Activated CD4-positive, alpha-beta memory T cell treated with anti-CD3 and anti-CD28 coated beads, Interleukin-2, amount 10 ng/mL, durations not matched to agents 7 days and 5 days (primary cell): Measurements from ENCODE around the gene PPP1R16B. TPM values are rescaled to one million over a fixed set of nuclear protein-coding genes. Genes with fewer than 3 reads are reported as not detected.

Source experiments
- CTCF ChIA-PET: fragments of 350-600 bp; sonication (Branson Sonifier 250); formaldehyde crosslinking; loops from one replicate; lab custom pipeline; 2021; ENCODE audit warnings: antibody characterized with exemption, inconsistent platforms; lab: Charles Lee
- POLR2A ChIA-PET: fragments of 350-600 bp; sonication (Branson Sonifier 250); formaldehyde crosslinking; loops from one replicate; lab custom pipeline; 2021; ENCODE audit warnings: antibody characterized with exemption; lab: Charles Lee
- DNase-seq: peaks from one replicate; pipeline ENCODE4 v3.0.0-alpha.2; 2020
- H3K27ac Mint-ChIP-seq: one replicate; pipeline ENCODE4 v1.8.0; 2021; ENCODE audit warnings: mild to moderate bottlenecking, mixed read lengths
- H3K27me3 Mint-ChIP-seq: one replicate; pipeline ENCODE4 v1.8.0; 2021; ENCODE audit warnings: mixed read lengths
- H3K36me3 Mint-ChIP-seq: one replicate; pipeline ENCODE4 v1.8.0; 2021; ENCODE audit warnings: low read depth, mixed read lengths
- H3K4me1 Mint-ChIP-seq: one replicate; pipeline ENCODE4 v1.8.0; 2021; ENCODE audit warnings: mixed read lengths
- H3K4me3 Mint-ChIP-seq: one replicate; pipeline ENCODE4 v1.8.0; 2021; ENCODE audit warnings: mild to moderate bottlenecking, mixed read lengths
- H3K9me3 Mint-ChIP-seq: one replicate; pipeline ENCODE4 v1.8.0; 2021; ENCODE audit warnings: mixed read lengths
- total RNA-seq, 2 experiments: library from RNA; stranded (reverse); gene quantifications; one replicate each; pipeline ENCODE4 v1.2.3, GENCODE V29; 2021

PPP1R16B gene
- total RNA-seq, 2 experiments from 2014 or later, result 113 to 119 TPM

DNA sequence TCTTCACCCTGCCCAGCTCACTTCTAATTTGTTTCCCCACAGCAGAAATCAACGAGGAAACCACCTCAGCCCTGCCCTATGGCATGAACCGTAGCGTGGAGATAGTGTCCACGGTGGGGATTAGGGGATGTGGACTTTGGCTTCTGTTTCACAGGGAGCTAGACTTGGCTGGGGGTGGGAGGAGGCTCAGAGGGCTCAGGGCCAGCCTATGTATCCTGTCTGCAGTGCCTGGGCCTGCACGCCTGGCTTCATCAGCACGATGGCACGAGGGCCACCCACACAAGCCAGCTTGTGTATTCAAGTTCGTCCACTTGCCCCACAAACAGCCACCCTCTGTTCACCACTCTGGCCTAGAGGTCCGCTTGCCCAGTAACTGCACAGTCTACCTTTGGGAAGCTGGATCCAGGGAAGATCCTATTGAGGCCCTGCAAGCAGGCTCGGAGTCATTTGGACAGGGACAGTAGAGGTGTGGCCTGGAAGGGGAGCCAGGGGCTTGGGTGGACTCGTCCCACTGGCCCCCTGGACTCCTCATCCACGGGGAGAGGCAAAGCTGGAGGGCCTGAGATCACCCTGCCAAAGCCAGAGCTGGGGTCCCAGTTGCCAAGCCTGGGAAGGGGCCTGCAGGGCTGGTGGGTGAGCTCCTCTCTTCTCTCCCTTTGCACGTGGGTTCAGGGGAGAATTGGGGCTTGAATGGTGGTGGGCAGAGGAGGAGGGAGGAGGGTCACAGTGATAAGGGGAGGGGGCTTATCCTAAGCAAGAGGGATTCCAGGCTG, 82.7 kb downstream of the PPP1R16B start:
- no peaks in the 10 kb centered on the region for H3K27me3 Mint-ChIP-seq
- H3K4me1 Mint-ChIP-seq, result peaks cover 50% of the 10 kb centered on the region
- no peak for DNase-seq
- POLR2A ChIA-PET, result interaction anchor here (1.0 kb wide), 1 partner anchor 17 kb away, joined by 3 read pairs; no protein-coding TSS in a partner anchor
- H3K27ac Mint-ChIP-seq, result peak overlapping the region; percentile 31
- H3K9me3 Mint-ChIP-seq, result no peaks in the 10 kb centered on the region
- peaks cover 32% of the 10 kb centered on the region for H3K36me3 Mint-ChIP-seq
- CTCF ChIA-PET, result interaction anchor here (1.6 kb wide), 1 partner anchor 81 kb away, joined by 3 read pairs; no protein-coding TSS in a partner anchor
- no peak overlapping the region for H3K4me3 Mint-ChIP-seq

DNA sequence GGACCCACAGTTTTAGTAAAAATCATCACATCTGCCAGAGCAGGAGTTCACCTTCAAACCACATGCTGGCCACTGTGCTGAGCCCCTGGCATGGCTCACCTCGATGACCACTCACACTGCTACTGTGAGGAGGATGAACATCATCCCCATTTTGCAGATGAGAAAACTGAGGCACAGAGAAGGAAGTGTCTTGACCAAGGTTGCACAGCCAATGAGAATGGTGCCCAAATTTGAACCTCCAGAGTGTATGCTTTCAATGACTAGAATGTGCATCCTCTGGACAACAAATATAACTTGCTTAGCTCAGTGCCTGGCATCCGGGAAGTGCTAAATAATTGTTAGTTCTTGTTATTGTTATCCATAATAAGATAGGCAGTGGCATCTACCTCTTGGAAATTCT, 83.6 kb downstream of the PPP1R16B start:
- Mint-ChIP-seq H3K27me3 (no peaks in the 10 kb centered on the region), H3K4me3 (no peak overlapping the region), H3K36me3 (peaks cover 32% of the 10 kb centered on the region), H3K27ac (no peak overlapping the region), H3K4me1 (peaks cover 55% of the 10 kb centered on the region), H3K9me3 (no peaks in the 10 kb centered on the region)
- DNase-seq, result no peak
- CTCF ChIA-PET, result interaction anchor here (0.6 kb wide), 1 partner anchor 149 kb away, joined by 4 read pairs; no protein-coding TSS in a partner anchor
- POLR2A ChIA-PET, result no interaction called here

DNA sequence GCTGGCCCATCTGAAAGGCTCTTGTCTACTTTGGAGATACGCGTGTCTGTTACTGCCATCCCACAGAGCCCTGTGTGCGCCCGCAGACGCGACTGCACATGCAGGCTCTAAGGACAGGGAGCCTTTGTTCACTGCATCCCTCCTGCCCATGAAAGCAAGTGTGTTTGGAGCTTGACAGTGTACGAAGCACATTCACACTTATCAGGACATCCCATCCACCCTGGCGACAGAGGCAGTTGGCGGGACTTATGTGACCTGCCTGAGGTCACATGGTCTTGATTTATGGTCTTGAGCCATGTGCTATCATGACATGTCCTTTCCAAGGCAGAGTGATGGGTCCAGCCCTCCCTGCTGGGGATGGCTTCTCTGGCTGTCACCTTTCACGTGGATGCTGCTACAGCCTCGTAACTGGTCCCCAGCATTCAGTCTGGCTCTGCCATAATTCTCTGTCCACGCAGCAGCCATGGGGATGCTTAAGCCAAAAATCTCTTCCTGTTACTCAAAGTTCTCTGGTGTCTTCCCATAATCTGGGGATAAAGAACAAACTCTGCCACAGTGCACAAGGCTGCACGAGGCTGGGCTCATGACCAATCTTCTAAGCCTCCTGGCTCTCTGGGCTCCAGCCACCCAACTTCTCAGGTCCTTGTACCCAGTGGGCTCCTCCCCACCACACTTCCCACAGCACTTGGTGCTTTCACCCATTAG, 84.4 kb downstream of the PPP1R16B start:
- no peak overlapping the region for H3K4me3 Mint-ChIP-seq
- H3K36me3 Mint-ChIP-seq, result peaks cover 32% of the 10 kb centered on the region
- DNase-seq, result no peak

DNA sequence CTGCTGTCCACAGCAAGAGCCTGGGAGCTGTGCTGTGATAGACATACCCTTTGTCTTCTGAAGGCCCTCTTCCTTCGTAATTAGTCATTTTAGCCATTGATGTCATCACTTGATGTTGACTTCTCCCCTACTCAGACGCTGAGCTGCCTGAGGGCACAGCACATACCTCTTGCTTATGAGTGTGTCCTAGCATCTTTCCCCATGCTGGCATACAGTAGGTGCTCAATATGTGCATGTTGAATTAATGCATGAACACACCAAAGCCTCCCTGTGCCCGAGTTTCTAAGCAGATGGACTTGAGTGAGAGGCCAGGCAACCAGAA, 85.0 kb downstream of the PPP1R16B start:
- Mint-ChIP-seq H3K4me1 (peaks cover 62% of the 10 kb centered on the region), H3K9me3 (no peaks in the 10 kb centered on the region), H3K27ac (peak overlapping the region; percentile 57), H3K27me3 (no peaks in the 10 kb centered on the region), H3K36me3 (peaks cover 29% of the 10 kb centered on the region), H3K4me3 (no peak overlapping the region)
- CTCF ChIA-PET, result interaction anchor here (1.0 kb wide), 1 partner anchor 15 kb away, joined by 3 read pairs; no protein-coding TSS in a partner anchor
- POLR2A ChIA-PET, result interaction anchor here (0.7 to 3.6 kb wide), 3 partner anchors 16 to 85 kb away, joined by 3 to 20 read pairs (median 4); partner anchors contain the start of genes FAM83D and PPP1R16B
- DNase-seq, result no peak

More for the DNA sequence above, 84.4 kb downstream of the PPP1R16B start:
- peak overlapping the region; percentile 57 for H3K27ac Mint-ChIP-seq
- peaks cover 63% of the 10 kb centered on the region for H3K4me1 Mint-ChIP-seq
- ChIA-PET POLR2A (interaction anchor here (0.7 kb wide), 1 partner anchor 37 kb away, joined by 4 read pairs; the partner anchor contains the start of gene FAM83D), CTCF (interaction anchor here (0.6 kb wide), 1 partner anchor 150 kb away, joined by 4 read pairs; no protein-coding TSS in a partner anchor)
- no peaks in the 10 kb centered on the region for H3K27me3 Mint-ChIP-seq
- no peaks in the 10 kb centered on the region for H3K9me3 Mint-ChIP-seq

DNA sequence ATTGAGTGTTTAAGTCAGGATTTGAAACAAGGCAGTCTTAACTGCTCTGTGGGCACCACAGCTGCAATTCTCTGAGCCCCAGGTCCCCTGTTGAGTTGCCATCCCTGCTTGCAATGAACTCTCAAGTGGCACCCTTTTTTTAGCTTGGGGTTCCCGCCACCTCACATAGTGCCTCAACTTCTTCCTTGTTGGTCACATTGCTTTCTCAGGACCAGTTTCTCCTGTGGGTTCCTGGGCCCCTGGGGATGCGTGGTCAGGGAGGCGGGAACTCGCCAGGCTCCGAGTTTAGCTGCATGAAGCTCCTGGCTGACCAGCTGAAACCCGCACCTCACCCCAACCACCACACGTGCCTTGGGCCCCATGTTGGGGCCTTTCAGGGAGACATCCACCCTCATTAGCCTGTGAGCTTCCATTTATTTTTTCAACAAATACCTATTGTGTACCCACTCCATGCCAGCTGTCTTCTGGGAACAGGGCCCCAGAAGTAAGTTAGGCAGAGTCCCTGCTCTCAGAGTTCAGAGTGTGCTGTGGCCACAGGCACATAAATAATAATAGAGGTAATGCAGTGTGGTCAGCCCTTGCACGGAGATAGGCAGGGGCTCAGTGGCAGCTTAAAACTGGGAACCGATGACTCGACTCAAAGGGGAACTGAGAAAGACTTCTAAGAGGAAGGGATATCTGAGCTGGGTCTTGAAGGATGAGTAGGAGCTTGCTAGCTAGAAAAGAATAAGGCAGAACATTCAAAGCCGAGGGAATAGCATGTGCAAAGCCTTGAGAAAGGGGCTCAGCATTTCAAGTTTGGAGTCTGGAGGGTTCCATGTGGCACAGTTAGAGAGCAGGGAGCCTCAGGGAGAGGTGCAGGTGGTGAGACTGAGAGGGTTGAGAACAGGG, 86.8 kb downstream of the PPP1R16B start:
- H3K9me3 Mint-ChIP-seq, result no peaks in the 10 kb centered on the region
- peaks cover 62% of the 10 kb centered on the region for H3K4me1 Mint-ChIP-seq
- H3K36me3 Mint-ChIP-seq, result peaks cover 34% of the 10 kb centered on the region
- no peak overlapping the region for H3K4me3 Mint-ChIP-seq
- DNase-seq, result no peak
- no peaks in the 10 kb centered on the region for H3K27me3 Mint-ChIP-seq
- POLR2A ChIA-PET, result interaction anchor here (0.5 to 3.6 kb wide), 9 partner anchors 10 to 800 kb away, joined by 3 to 20 read pairs (median 5); partner anchors contain the start of genes ACTR5 and PPP1R16B
- H3K27ac Mint-ChIP-seq, result peak overlapping the region; percentile 83
- CTCF ChIA-PET, result interaction anchor here (0.7 to 4.2 kb wide), 23 partner anchors 9 to 245 kb away, joined by 3 to 52 read pairs (median 5); partner anchors contain the start of gene PPP1R16B

DNA sequence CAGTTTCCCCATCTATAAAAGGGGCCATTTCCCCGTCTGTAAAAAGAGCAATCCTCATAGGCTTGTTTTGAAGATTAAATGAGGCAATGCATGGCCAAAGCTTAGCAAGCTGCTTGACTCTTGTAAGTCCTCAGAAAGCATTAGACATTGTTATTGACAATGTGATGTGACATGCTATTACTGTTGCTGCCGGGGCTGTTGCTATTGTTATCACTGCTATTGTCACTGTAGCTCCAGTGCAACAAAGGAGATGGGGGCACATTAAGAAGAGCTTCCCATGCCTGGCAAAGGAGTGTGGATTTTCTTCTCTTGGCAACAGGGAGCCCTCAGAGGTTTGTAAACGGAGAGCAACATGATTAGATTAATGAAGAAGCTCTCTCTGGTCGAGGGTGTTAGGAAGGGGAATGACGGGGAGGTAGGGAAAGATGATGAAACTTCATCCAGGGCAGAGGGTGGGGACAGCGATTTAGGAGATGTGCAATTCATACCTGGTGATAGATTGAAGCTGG, 87.6 kb downstream of the PPP1R16B start:
- Mint-ChIP-seq H3K27ac (peak overlapping the region; percentile 83), H3K4me1 (peaks cover 62% of the 10 kb centered on the region), H3K36me3 (peaks cover 42% of the 10 kb centered on the region), H3K27me3 (no peaks in the 10 kb centered on the region), H3K4me3 (peak overlapping the region; percentile 13), H3K9me3 (no peaks in the 10 kb centered on the region)
- DNase-seq, result no peak
- ChIA-PET CTCF (interaction anchor here (0.7 to 4.2 kb wide), 28 partner anchors 10 to 246 kb away, joined by 3 to 52 read pairs (median 4); partner anchors contain the start of gene PPP1R16B), POLR2A (interaction anchor here (0.5 to 3.6 kb wide), 9 partner anchors 11 to 801 kb away, joined by 3 to 20 read pairs (median 5); partner anchors contain the start of genes ACTR5 and PPP1R16B)

DNA sequence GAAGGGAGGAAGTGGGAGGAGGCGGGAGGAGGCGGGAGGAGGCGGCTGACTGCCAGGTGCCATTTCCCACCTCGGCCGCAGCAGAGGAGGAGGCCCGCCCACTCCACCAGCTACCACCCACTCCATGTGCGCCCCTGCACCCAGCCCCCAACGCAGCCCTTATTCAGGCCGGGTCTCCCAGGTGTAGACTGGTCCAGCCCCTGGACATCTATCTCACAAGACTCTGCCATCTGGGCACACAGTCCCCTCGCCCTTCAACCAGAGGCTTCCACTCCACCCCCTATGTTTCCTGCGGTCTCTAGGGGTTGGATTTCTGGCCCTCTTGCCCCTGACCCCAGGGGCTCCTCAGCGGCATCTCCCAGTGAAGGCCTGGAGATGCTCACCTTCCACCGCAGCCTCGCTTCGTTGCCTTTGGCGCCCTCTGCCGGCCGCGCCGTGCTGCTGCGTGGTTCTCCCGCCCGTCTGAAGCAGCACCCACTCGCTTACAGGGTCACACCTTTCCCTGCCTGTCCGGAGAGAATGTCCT, 88.1 kb downstream of the PPP1R16B start:
- CTCF ChIA-PET, result interaction anchor here (0.7 to 4.2 kb wide), 28 partner anchors 11 to 246 kb away, joined by 3 to 52 read pairs (median 5); partner anchors contain the start of gene PPP1R16B
- no peak overlapping the region for H3K4me3 Mint-ChIP-seq
- POLR2A ChIA-PET, result interaction anchor here (0.9 to 3.6 kb wide), 8 partner anchors 11 to 146 kb away, joined by 3 to 20 read pairs (median 5); partner anchors contain the start of genes ACTR5 and PPP1R16B
- H3K9me3 Mint-ChIP-seq, result no peaks in the 10 kb centered on the region
- H3K36me3 Mint-ChIP-seq, result peaks cover 44% of the 10 kb centered on the region
- H3K27ac Mint-ChIP-seq, result peak overlapping the region; percentile 83
- DNase-seq, result peak; percentile 81
- peaks cover 59% of the 10 kb centered on the region for H3K4me1 Mint-ChIP-seq
- no peaks in the 10 kb centered on the region for H3K27me3 Mint-ChIP-seq

DNA sequence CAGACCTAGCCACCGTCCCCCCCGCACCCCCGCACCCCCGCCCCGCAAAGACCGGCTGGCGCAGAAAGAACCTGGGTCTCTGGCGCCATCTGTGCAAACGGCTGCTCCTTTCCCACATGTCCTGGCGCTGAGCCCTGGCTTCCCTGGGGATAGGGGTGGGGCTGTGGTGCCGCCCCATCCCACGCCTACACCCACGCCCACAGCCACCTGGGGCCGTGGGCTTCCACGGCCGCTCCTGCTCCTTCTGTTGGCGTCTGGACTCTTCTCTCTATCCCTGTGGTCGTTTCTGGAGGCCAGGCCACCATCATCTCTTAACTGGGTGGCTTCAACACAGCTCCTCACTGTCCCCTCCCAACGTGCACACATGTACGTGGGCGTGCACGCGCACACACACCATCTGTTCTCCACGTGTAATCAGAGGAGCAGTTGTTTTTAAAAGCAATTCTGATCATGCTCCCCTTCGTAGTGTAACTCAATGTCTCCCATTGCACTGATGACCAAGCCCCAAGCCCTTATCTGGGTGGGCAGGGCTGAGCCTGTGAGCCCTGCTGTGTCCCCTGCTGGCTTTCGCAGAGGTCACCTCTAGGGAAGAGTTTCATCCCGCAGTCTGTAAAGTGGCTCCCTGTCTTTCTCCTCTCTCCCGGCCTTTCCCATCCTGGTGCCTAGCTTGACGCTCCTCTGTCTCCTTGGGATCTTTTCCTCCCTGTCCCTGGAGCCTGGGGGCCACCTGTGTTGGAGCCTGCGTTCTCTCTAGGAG, 88.8 kb downstream of the PPP1R16B start:
- POLR2A ChIA-PET, result interaction anchor here (1.1 to 3.6 kb wide), 3 partner anchors 19 to 89 kb away, joined by 3 to 20 read pairs (median 14); partner anchors contain the start of gene PPP1R16B
- H3K27ac Mint-ChIP-seq, result peak overlapping the region; percentile 68
- no peaks in the 10 kb centered on the region for H3K9me3 Mint-ChIP-seq
- CTCF ChIA-PET, result interaction anchor here (0.7 to 4.2 kb wide), 10 partner anchors 18 to 247 kb away, joined by 3 to 52 read pairs (median 6); partner anchors contain the start of gene PPP1R16B
- H3K27me3 Mint-ChIP-seq, result no peaks in the 10 kb centered on the region
- H3K4me1 Mint-ChIP-seq, result peaks cover 56% of the 10 kb centered on the region
- no peak overlapping the region for H3K4me3 Mint-ChIP-seq
- no peak for DNase-seq
- H3K36me3 Mint-ChIP-seq, result peaks cover 42% of the 10 kb centered on the region

DNA sequence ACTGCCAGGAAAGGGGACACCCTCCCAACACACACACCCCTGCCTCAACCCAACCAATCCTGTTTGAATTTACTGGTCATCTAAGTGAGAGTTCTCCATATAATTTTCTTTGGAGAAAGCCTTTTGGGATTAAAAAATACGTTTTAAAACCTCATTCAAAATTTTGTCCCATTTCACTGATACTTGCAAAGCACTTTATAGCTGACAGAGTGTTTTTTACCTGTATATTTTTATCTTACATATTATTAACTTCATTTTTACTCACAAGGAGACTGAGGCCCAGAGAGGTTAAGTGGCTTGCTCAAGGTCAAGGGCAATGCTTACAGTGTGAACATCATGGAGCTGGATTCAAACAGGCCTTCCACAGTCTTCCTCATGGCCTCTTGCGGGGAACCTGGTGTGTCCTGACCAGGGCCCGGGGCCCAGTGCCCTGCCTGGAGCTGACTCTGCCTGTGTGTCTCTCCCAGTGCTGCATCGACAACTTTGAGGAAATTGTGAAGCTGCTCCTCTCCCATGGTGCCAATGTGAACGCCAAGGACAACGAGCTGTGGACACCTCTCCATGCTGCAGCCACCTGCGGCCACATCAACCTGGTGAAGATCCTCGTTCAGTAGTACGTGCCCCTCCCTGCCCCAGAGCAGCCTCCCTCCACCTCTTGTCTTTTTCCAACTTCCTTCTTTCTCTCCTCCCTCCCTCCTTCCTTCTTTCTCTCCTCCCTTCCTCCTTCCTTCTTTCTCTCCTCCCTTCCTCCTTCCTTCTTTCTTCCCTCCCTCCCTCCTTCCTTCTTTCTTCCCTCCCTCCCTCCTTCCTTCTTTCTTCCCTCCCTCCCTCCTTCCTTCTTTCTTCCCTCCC, 89.8 kb downstream of the PPP1R16B start:
- Mint-ChIP-seq H3K4me3 (no peak overlapping the region), H3K4me1 (peaks cover 48% of the 10 kb centered on the region), H3K36me3 (peaks cover 37% of the 10 kb centered on the region), H3K27ac (no peak overlapping the region), H3K27me3 (no peaks in the 10 kb centered on the region), H3K9me3 (no peaks in the 10 kb centered on the region)
- no peak for DNase-seq
- ChIA-PET CTCF (interaction anchor here (0.7 to 4.2 kb wide), 10 partner anchors 12 to 248 kb away, joined by 3 to 52 read pairs (median 4); partner anchors contain the start of gene PPP1R16B), POLR2A (interaction anchor here (1.1 kb wide), 1 partner anchor 20 kb away, joined by 3 read pairs; no protein-coding TSS in a partner anchor)

DNA sequence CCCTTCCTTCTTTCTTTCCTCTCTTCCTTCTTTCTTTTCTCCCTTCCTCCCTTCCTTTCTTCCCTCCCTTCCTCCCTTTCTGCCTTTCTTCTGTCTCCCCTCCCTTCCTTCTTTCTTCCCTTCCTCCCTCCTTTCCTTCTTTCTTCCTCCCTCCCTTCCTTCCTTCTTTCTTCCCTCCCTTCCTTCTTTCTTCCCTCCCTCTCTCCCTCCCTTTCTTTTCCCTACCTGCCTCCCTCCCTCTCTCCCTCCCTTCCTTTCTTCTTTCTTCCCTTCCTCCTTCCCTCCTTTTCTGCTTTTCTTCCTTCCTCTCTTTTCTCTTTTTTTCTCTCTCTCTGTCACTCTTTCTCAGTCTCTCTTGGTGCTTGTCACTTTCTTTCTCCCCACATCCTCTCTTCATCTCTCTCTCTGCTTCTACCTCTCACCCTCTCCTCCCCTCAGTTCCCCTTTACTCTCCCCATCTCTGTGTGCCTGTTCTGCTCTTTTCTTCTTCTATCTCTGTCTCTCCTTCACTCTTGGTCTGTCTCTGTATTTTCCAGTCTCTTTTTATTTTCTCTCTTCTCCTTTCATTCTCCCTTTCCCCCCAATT, 90.6 kb downstream of the PPP1R16B start:
- Mint-ChIP-seq H3K4me1 (peaks cover 40% of the 10 kb centered on the region), H3K27ac (no peak overlapping the region), H3K4me3 (no peak overlapping the region), H3K9me3 (no peaks in the 10 kb centered on the region), H3K36me3 (peaks cover 41% of the 10 kb centered on the region), H3K27me3 (no peaks in the 10 kb centered on the region)
- POLR2A ChIA-PET, result no interaction called here
- CTCF ChIA-PET, result interaction anchor here (1.0 to 4.2 kb wide), 4 partner anchors 12 to 170 kb away, joined by 3 to 52 read pairs (median 6); no protein-coding TSS in a partner anchor
- DNase-seq, result no peak
